Breast epithelium (tissue), 3 donors: Measurements from ENCODE around the gene ZNF622.

Experiments used
- POLR2A ChIP-seq: fragments of 450-650 bp; IDR thresholded peaks from one replicate; pipeline ENCODE4 v1.6.1; 2016; ENCODE audit warnings: antibody characterized with exemption, mild to moderate bottlenecking, moderate library complexity
- TF ChIP-seq, protein P1 (sequence below), 3 donors: fragments of 450-650 bp; IDR thresholded peaks; one replicate each; pipeline ENCODE4 v1.5.1; 2016 to 2017; ENCODE audit warnings: antibody characterized with exemption in 3 of 3, mild to moderate bottlenecking in 3 of 3, moderate library complexity in 3 of 3

- no peak for TF ChIP-seq POLR2A
- TF ChIP-seq, protein P1, sequence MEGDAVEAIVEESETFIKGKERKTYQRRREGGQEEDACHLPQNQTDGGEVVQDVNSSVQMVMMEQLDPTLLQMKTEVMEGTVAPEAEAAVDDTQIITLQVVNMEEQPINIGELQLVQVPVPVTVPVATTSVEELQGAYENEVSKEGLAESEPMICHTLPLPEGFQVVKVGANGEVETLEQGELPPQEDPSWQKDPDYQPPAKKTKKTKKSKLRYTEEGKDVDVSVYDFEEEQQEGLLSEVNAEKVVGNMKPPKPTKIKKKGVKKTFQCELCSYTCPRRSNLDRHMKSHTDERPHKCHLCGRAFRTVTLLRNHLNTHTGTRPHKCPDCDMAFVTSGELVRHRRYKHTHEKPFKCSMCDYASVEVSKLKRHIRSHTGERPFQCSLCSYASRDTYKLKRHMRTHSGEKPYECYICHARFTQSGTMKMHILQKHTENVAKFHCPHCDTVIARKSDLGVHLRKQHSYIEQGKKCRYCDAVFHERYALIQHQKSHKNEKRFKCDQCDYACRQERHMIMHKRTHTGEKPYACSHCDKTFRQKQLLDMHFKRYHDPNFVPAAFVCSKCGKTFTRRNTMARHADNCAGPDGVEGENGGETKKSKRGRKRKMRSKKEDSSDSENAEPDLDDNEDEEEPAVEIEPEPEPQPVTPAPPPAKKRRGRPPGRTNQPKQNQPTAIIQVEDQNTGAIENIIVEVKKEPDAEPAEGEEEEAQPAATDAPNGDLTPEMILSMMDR (IDR thresholded peaks at IDR 0.05), result no peak
These were observed 25.3 kb upstream of the ZNF622 start for GRCh38 chr5:16490911-16491310.
